ENCODE results near the gene CDK5R2. TPM values are rescaled to one million over a fixed set of nuclear protein-coding genes. Genes with fewer than 3 reads are reported as not detected.

Gene CDK5R2
- total RNA-seq, 1 donor from 2014 or later, result not detected

- no peak for DNase-seq (ENCODE audit: low spot score in 2 of 2)
- no peak for TF ChIP-seq CTCF (IDR thresholded peaks at IDR 0.05)
- peaks cover 12 to 17% of the 10 kb centered on the region in 2 donors for H3K4me1 ChIP-seq
- no peaks in the 10 kb centered on the region for H3K9me3 ChIP-seq
- H3K36me3 ChIP-seq, result no peaks in the 10 kb centered on the region
- intact Hi-C loops (cut with DNase I), result no loop called here
- H3K27me3 ChIP-seq, result peaks cover 55% of the 10 kb centered on the region
- no peak overlapping the region for H3K27ac ChIP-seq
- no peak overlapping the region for H3K4me3 ChIP-seq
These were observed 28.7 kb downstream of the CDK5R2 start for GRCh38 chr2:218988164-218988563.

- Histone ChIP-seq H3K9me3 (no peaks in the 10 kb centered on the region), H3K27ac (no peak overlapping the region), H3K4me3 (no peak overlapping the region), H3K36me3 (no peaks in the 10 kb centered on the region), H3K27me3 (peaks cover 55% of the 10 kb centered on the region), H3K4me1 (peaks cover 17 to 22% of the 10 kb centered on the region in 2 donors)
- no peak for TF ChIP-seq CTCF (IDR thresholded peaks at IDR 0.05)
- DNase-seq (ENCODE audit: low spot score in 2 of 2), result no peak
- intact Hi-C loops (cut with DNase I), result no loop called here
These were observed 29.2 kb downstream of the CDK5R2 start for GRCh38 chr2:218988650-218989049.

GRCh38 chr2:218990052-218990451, 30.6 kb downstream of the CDK5R2 start:
- Histone ChIP-seq H3K36me3 (no peaks in the 10 kb centered on the region), H3K27me3 (peaks cover 55% of the 10 kb centered on the region), H3K4me1 (peaks cover 14 to 16% of the 10 kb centered on the region in 2 donors), H3K4me3 (no peak overlapping the region), H3K9me3 (no peaks in the 10 kb centered on the region), H3K27ac (no peak overlapping the region)
- TF ChIP-seq CTCF (IDR thresholded peaks at IDR 0.05), result no peak
- DNase-seq (ENCODE audit: low spot score in 2 of 2), result no peak
- intact Hi-C loops (cut with DNase I), result no loop called here

- Histone ChIP-seq H3K4me1 (peaks cover 13 to 16% of the 10 kb centered on the region in 2 donors), H3K36me3 (no peaks in the 10 kb centered on the region), H3K27me3 (peaks cover 54% of the 10 kb centered on the region), H3K4me3 (no peak overlapping the region), H3K27ac (no peak overlapping the region), H3K9me3 (no peaks in the 10 kb centered on the region)
- intact Hi-C loops (cut with DNase I), result no loop called here
- no peak for TF ChIP-seq CTCF (IDR thresholded peaks at IDR 0.05)
- DNase-seq (ENCODE audit: low spot score in 2 of 2), result no peak
These were observed 31.1 kb downstream of the CDK5R2 start for GRCh38 chr2:218990612-218991011.

- DNase-seq (ENCODE audit: low spot score in 2 of 2), result no peak
- no peak for TF ChIP-seq CTCF (IDR thresholded peaks at IDR 0.05)
- Histone ChIP-seq H3K36me3 (no peaks in the 10 kb centered on the region), H3K4me1 (peaks cover 13 to 24% of the 10 kb centered on the region in 2 donors), H3K27ac (no peak overlapping the region), H3K4me3 (no peak overlapping the region), H3K9me3 (no peaks in the 10 kb centered on the region), H3K27me3 (peaks cover 56% of the 10 kb centered on the region)
- intact Hi-C loops (cut with DNase I), result no loop called here
These were observed 32.3 kb downstream of the CDK5R2 start for GRCh38 chr2:218991674-218992168.

GRCh38 chr2:218992196-218992595, 32.7 kb downstream of the CDK5R2 start:
- H3K4me3 ChIP-seq, result no peak overlapping the region
- peaks cover 56% of the 10 kb centered on the region for H3K27me3 ChIP-seq
- intact Hi-C loops (cut with DNase I), result no loop called here
- no peaks in the 10 kb centered on the region for H3K36me3 ChIP-seq
- H3K27ac ChIP-seq, result no peak overlapping the region
- TF ChIP-seq CTCF (IDR thresholded peaks at IDR 0.05), result no peak
- no peaks in the 10 kb centered on the region for H3K9me3 ChIP-seq
- peaks cover 13 to 24% of the 10 kb centered on the region in 2 donors for H3K4me1 ChIP-seq
- no peak for DNase-seq (ENCODE audit: low spot score in 2 of 2)
